GM18499 (cell line): ENCODE data around the gene ARL2.

Experiments
- ATAC-seq: cut with Tn5 transposase; IDR thresholded peaks from one replicate; pipeline ENCODE4 v1.9.1; 2021; ENCODE audit warnings: moderate number of reproducible peaks; ENCODE audit not compliant: insufficient read depth, unreplicated experiment

Gene ARL2

DNA sequence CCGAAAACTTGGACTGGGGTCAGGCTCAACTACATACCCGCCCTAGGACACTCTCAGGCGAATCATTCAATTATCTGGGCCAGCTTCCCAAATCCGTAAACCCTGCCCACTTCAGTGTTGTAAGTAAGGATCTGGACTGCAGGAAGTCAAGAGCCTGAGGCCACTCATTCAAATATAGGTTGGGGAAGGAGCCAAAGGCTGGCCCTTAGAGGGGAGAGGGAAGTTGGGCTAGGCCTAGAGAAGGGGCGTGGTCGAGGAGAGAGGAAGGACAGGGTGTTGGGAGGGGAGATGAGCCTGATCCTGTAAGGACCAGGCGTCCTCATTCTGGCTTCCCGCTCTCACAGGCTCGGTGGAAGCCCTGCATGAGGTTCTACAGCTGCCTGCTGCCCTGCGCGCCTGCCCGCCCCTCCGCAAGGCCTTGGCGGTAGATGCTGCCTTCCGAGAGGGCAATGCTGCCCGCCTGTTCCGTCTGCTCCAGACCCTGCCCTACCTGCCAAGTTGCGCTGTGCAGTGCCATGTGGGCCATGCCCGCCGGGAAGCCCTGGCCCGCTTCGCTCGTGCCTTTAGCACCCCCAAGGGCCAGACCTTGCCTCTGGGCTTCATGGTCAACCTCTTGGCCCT lies 30.0 kb downstream of the ARL2 start:
- no peak for ATAC-seq

DNA sequence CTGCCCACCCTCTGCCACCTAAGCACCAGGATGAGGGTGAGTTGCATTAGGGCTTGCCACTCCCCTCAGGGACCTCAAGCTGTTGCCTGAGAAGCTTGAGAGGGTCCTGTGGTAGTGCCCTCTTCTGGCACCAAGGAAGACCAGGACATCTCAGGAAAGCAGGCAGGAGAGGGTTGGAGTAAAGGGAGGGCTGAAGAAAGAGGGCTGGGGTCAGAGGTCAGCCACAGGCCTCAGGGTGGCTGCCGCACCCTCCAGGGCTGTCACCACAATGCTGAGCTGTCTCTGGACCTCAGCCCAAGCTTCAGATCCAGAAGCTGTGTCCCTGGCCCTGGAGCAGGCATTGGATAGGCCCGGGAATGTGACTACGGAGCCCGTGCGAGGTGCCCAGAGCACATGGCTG lies 31.1 kb downstream of the ARL2 start:
- no peak for ATAC-seq

DNA sequence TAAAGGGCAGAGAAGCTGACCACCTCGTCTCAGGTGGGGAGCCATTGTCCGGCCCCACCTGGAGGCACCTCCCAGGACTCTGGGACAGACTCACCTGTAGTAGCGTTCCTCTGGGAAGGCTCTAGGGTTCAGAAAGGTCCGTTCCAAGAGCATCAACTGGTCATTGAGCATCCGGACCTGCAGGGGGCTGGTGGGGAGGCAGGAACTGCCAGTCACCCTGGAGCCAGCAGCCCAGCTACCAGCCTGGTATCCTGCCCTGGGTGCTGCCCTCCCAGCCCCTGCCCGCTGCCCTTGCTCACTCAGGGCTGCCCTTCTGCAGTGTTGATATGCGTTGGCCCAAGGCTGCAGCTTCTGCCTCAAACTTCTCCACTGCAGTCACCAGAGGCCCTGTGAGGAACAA lies 31.8 kb downstream of the ARL2 start:
- no peak for ATAC-seq

DNA sequence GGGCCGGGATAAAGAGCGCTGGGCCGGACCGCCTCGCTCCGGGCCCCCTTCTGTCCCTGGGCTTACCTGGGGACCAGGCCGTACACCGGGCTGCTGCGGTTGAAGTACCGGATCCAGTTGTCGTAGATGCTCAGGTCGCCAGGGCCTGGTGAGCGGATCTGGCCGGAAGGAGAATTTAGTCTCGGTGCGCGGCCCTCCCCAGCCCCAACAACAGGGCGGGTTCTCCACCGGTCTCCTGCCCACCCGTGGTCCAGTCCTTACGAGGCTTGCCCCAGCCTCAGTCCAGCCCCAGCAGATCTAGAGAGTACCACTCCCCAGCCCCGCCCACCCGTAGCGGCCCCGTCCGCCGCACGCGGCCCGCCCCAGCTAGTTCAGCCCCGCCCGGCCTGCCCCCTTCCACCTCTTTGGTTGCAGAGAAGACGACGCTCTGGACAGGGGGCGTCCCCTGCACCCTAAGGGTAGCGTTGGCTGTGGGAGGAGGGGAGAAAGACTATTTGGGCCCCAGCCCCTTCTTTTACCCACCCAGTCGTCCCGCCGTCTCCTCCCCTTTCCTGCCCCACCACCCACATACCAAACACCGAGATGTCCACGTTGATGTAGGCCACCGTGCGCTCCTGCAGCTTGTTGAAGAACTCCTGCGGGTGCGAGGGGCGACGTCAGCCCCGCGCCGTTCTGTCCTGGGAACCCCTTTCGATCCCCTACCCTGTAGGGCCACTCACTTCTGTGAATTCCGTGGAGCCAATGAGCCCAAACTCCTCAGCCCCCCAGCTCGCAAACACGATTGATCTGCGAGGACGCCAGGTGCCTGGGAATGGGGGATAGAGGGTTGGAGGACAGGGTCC lies 33.8 kb downstream of the ARL2 start:
- no peak for ATAC-seq

DNA sequence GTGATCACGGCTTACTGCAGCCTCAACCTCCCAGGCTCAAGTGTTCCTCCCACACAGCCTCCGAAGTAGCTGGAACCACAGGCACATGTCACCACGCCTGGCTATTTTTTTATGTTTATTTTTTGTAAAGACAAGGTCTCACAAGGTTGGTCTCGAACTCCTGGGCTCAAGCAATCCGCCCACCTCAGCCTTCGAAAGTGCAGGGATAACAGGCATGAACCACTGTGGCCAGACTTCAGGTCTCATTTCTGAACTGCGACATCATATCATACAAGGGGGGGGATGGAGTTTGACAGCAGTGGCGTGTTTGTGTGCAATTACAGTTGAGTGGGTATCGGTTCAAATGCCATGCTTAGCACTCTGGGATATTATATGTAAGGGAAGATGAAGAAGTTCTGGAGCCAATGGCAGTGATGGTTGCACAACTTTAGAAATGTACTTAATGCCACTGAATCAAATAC lies 37.5 kb downstream of the ARL2 start:
- no peak for ATAC-seq

DNA sequence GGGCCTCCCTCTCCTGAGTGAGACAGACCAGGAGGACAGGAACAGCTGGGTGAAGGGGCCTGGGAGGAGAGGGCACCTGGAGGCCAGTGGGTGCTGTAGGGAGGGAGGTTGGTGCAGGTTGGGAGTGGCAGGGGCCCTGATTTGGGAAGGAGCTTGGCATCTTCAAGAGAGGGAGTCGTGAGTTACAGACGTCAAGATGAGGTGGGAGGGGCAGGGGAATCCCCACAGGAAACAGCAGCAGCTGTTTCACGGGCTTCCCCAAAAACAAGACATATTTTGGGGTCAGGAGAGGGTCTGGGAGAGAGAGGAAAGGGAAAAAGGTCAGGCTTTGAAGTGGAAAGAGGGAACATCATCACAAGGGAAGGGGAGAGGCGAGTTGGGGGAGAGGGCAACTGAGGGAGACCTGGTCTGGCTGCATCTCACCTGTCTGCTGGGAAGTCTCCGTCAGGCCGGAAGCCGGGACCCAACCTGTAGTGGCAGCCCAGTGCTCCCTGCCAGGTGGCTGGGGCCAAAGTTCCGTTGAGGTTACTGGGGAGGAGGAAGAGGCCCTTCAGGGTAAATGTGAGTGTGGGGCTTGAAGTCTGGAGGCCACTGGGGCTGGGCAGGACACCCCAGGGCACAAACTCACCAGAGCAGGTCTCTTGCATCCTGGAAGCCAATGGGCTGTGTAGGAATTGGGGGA lies 40.0 kb downstream of the ARL2 start:
- no peak for ATAC-seq

DNA sequence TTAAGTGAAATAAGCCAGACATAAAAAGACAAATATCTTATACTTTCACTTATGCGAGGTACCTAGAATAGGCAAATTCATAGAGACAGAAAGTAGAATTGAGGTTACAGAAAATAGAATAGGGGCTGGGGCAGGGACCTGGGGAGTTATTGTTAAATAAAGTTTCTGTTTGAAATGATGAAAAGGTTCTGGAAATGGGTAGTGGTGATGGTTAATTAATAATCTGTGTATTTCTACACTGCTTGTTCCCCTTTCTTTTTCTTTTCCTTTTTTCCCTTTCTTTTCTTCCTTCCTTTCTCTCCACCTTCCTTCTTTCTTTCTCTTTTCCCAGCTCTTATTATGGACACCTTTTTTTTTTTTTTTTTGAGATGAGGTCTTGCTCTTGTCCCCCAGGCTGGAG lies 41.6 kb downstream of the ARL2 start:
- no peak for ATAC-seq

DNA sequence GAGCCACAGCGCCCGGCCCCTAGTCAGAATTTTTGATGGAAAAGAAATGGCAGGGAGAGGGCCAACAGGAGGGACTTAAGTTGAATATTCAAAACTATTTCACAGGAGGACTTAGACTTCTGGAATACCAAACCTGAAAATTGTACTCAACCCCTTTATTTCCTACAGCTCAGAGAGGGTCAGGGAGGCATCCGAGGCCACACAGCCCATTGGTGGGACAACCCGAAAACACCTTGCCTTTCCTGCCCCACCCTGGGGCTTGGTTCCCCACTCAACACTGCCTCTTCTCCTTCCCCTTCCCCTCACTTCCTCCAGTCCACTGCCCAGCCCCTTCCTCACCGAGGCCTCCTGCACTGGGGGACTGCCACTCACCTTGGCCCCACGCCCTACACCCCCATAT lies 43.0 kb downstream of the ARL2 start:
- no peak for ATAC-seq

DNA sequence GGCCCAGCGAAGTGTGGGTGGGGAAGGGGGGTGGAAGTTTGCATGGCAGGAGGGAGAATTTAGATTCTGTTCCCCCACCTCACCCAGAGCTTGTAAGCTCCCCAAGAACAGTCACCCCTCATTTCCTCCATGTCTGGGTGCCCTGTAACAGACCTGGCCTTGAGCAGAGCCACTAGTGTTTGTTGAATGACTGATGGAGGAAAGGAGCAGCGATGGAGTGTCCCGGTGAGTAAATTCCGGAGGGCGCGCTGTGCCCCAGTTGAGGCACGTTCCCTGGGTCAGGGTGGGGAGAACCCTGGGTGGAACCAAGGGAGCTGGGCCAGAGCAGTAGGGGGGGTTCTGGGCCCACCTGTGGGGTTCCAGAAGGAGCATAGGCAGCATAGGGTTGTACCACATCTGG lies 43.6 kb downstream of the ARL2 start:
- no peak for ATAC-seq

DNA sequence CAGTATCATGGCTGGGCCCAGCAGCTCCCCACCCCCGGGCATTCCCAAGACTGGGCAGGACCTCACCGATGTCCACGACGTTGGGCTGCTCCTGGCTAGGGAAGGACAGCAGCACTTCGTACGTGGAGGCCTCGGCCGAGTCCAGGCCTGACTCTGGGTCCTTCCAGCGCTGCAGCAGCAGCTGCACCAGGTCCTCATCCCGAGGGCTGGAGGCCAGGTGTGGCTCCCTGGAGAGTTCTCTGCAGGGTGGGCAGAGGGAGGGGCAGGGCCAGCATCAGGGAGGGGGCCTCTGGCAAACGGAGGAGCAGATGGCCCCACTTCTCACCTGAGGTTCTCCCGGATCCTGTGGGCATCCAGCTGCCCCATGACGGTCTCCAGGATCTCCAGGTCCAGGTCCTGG lies 44.1 kb downstream of the ARL2 start:
- ATAC-seq: no peak

DNA sequence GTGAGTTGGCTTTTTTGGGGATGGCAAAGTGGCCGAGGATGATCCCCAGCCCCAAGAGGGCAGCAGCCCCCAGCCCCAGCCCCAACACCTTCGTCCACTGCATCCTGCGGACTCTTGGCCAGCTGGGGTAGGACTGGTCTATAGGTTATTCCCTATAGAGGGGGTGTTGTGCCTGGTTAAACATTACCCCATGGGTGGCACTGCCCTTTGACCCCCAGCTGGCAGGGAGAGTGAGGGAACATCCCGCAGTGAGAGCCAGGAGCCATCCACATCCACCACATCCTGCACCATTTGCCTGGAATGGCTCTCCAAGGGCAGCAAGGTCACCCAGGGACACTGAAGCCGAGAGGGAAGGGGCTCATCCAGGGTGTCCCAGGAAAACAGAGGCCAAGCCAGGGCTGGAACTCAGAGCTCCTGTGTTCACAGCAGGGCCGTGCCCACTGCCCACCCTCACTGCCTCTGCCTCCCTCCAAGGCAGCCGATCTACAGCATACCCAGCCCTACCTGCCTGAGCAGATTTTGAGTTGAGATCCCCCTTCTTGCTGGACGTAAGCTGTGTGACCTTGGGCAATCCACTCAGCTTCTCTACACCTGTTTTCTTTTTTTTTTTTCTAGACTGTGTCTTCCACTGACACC lies 44.6 kb downstream of the ARL2 start, which contains the start of gene NAALADL1:
Gene NAALADL1 (minus strand): TSS at position 135 of the 636 bp plus-strand sequence. CDS start 32 bp downstream, at position 103.
- ATAC-seq: no peak

DNA sequence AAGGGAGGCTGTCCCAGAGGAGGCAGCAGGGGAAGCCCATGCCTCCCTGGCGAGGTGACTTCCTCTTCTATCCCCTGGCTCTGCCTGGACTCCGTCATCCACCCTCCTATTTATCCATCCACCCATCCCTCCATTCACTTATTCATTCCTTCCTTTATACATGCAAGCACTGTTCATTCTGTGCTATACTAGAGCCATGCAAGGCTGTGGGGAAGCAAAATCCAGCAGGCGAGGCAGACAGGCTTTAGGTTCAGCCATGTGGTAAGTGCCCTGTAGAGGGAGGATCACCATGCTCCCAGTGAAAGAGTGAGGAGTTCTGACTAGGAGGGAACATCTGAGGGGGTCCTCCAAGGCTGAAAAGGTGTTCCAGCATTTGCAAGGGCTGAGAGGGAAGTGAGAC lies 45.6 kb downstream of the ARL2 start:
- no peak for ATAC-seq

DNA sequence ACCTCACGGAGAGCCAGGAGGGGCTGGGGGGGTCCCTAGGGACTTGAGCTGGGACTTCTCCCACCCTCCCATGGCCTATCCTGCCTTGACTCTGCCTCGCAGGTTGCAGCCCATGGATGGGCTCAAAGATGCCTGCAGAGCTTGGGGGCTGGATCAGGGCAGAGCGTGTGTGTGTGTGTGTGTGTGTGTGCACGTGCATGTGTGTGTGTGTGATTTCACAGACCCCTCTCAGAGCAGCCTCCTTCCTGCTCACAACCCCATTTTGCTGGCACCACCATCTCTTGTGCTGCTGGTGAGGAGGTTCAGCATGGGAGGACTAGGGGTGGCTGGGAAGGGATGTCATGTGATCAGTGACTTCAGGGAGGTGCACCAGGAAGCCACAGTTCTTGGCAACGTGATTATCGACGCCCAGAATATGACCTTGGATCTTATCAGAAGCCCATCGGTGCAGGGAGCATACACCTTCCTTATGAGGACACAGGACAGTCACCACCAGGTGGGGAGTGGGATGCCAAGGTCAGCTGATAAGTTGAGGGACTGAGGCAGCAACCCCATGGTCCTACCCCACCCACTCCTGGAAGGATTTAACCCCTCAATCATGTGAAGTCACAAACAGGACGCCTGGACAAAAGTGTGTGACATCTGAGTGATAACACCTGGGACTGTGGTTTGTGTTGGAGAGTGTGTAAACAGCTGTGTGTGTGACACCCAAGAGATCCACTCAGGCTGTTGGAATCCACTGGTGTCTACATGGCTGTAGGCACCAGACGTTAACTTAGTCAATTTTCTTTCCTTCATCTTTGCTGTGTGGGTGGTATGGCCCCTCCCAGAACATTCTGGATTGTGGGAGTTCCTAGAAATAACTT lies 46.2 kb downstream of the ARL2 start:
- no peak for ATAC-seq

DNA sequence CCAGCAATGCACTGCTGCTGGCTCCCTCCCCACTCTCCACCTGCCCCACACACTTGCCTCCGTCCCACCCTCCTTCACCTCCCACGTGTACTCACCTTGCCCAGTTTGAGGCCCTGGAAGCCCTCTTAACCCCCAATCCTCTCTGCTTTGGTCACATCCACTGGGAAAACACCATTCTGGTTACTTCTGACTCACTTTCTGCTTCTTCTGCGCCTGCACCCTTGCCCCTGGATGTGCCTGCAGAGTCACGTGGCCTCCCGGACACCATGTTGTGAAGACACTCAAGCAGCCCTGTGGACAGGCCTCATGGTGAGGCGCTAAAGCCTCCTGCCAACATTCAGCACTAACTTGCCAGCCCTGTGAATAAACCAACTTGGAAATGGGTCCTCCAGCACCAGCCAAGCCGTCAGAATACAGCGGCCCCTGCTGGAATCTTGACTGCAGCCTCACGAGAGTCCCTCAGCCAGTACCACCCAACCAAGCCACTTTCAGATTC lies 47.0 kb downstream of the ARL2 start:
- no peak for ATAC-seq

DNA sequence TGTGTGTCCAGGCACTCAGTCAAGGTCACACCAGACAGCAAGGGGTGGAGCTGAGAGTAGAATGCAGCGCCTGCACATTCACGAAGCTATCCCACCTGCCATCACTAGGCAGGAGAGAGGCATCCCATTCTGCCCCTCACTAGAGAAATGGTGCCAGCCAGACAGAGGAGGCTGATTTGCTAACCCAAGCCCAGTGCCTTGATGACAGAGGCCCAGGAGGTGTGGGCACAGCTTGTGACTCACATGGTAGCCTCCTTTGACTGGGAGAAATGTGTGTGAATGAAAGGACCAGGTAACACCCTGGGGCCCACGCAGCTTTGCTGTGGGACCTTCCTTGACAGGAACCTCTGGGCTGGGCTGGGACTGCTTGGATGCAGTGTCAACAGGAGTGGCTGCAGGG lies 49.6 kb downstream of the ARL2 start:
- ATAC-seq: no peak

DNA sequence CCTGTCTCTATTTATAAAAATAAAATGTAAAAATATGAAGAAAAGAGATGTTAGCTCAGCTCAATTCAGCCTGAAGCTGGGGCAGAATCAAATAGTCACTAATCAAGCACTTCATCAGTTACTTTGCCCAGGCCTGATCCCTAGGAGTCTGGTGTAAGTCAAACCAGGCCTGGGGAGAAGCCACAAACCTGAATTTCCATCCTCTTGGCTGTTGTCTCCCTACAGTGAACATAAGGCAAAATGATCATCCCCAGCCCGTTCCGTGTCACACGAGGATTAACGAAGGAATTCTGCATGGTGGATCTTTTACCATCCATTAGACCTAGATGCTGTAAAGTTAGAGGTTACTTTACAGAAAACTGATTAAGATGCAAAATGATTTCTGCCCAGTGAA lies 50.9 kb downstream of the ARL2 start:
- ATAC-seq: no peak

DNA sequence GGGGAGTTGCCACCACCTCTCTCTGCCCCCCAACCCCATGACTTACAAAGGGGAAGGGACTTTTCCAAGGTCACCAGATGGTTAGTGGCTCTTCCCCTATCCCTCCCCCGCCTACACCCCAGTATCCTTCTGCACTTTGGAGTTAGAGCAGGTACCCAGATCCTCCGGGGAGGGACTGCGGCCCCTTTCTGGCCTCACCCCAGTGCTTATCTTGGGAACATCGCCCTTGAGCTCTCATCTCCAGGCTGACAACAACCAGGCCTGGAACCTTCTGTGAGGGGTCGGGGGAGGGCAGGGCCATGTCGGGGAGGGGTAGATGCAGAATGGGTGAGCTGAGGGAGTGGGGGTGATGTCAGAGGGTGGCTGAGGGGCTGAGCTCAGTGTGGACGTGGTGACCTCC lies 51.9 kb downstream of the ARL2 start:
- ATAC-seq: no peak

DNA sequence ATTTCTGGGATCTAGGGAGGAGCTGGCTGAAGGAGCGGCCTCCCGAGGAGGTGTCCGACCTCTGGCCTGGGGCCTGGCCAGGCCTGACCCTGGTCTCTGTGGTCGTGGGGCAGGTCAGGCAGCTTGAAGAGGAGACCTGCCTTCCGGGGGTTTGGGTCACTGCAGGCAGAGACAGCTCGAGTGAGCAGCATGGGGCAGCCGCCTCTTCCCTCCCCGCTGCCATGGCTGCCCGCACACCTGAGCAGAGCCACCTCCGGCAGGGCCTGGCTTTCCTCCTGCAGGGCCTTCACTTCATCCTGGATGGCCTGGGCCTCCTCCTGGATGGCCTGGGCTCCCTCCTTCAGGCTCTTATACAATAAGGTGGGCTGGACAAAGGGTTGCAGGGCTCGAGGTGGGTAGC lies 52.4 kb downstream of the ARL2 start:
- no peak for ATAC-seq

DNA sequence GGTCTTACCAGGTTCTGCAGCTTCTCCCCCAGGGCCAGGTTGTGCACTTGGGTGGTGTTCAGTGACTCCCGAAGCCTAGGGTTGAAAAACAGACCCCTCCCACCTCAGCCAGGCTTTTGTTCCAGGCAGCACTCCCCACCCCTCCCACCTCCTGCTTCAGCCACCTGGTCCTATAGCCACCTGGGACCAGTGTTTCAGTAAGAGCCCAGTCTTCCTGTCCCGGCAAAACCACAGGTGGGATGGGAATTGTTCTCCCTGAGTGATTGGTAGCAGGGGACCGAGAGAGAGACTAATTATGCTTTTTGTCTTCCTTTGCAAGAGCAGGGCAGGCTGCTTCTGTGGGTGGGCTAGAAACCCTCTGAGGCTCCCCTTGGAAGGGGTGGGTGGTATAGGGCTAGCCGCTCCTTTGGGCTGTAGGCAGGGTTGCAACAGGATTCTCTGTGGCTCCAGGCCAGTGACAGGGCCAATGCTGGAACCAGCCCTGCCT lies 52.9 kb downstream of the ARL2 start:
- no peak for ATAC-seq

DNA sequence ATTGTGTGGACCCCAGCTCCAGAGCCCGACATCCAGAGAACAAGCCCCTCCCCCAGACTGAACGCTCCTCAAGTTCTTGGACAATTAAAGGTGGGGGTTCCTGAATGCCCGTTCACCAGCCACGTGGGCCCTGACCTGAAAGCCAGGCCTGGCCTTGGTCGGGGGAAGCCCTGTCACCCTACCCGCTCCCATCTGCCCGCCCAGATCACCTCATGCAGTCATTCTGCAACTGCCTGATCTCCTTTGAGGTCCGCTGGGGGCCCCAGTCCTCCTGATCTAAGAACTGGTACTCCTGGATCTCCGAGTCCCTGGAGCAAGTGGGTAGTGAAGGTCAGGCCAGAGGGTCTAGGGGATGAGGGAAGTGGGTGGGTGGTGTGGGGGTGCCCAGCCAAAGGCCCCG lies 53.5 kb downstream of the ARL2 start:
- no peak for ATAC-seq
